GM21526 (cell line): ENCODE results near the gene JARID2.

ENCODE experiments used
- ATAC-seq: cut with Tn5 transposase; IDR thresholded peaks from one replicate; pipeline ENCODE4 v1.9.1; 2021; ENCODE audit warnings: moderate library complexity; ENCODE audit not compliant: unreplicated experiment, low FRiP score

The JARID2 gene

DNA sequence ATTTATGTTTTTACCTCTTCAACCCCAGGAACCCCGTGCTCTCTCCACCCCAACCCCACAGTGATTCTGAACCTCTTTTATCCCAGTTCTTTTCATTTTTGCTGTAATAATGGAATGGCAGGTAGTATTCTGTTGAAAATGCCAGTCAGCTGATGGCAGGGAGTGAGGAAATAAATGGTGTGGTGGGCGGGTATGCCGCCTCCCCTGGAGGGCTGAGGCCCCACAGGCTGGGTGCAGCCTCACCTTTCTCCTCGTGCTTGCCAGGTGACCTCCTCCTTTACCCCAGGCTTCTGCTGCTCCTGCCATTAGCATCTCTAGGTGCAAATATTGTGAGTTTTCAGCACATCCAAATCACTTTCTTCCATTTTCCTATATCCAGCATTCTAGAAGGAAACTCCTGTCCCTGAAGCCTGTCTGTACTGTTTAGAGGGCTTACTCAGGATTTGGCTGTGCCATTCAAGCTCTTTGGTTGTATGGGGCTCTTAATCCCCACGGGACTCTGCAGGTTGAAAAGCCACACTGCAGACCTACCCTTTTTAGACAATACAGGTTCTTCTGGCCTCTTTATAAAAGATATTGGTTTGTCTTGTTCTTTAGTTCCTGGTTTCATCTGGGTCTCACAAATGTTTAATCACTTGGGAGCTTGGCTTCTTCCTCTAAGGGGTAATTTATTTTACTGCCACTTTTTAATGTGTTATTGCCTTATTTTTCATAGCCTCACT is 201.8 kb downstream of the JARID2 start:
- no peak for ATAC-seq

DNA sequence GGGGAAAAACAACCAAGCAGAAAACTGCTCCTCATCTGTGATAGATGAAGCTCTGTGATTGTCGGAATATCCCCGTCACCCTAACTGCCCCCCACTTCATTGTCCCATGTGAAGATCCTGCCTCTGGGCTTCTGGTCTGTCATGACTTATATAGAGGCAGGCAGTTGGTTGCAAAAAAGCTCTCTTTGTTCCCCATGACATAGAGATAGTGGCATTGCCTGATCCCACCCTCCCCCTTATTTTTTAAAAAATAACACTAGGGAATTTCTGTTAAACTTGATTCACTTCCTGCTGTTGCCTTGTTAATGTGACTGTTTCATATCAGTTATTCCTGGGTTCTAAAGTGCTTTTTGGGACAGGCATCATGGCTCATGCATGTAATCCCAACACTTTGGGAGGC is 203.1 kb downstream of the JARID2 start:
- no peak for ATAC-seq

- ATAC-seq, result no peak
Observed at GRCh38 chr6:15451738-15452137, 205.9 kb downstream of the JARID2 start.

GRCh38 chr6:15452182-15452941 is 206.5 kb downstream of the JARID2 start:
- no peak for ATAC-seq

DNA sequence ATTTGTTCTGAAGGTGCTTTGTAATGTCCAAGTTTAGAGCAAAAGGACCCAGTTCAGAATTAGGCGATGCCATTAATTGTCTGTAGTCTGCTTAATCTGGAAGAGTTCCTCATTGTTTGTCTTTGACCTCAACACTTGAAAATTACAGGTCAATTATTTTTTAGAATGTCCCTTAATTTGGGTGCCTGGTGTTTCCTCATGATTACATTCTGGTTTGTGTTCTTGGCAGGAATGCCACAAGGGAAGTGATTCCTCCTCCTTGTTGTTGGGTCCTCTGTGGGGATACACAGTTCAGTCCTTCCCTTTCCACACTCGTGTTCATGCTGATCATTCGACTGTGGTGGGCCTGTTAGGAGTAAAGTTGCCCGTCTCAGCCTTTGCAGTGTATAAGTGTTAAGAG is 207.3 kb downstream of the JARID2 start:
- no peak for ATAC-seq

- ATAC-seq, result no peak
Observed at GRCh38 chr6:15453622-15454021, 207.8 kb downstream of the JARID2 start.

GRCh38 chr6:15456422-15456821 is 210.6 kb downstream of the JARID2 start:
- no peak for ATAC-seq

GRCh38 chr6:15457121-15457650 is 211.3 kb downstream of the JARID2 start:
- ATAC-seq, result no peak

- no peak for ATAC-seq
Observed at GRCh38 chr6:15458021-15458459, 212.2 kb downstream of the JARID2 start.

DNA sequence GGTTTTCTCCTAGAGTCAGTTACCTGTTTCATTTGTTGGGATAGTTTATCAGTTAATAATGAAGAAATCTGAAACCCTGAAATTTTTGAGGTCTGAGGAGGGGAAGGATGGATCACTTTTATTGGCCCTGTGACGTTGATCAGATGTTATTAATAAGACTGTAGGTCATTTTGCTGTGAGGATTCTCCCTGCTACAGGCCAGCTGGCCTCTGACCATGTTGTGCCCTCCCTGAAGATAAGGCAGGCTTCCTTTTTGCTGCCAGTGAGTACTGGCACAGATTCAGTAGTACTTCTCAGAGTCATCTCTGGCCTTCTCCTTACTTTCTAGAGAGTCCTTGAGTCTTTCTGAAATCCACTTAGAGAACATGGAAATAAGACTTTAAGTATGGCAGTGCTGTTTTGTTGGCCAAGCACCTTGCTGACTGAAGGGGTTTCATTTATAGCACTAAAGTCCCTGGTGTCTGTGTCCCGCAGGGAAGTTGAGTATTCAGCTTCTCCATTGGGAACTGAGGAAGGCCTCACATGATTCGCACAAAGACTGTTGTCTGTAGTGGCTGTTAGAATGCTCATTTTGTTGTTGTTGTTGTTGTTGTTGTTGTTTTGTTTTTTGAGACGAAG is 214.3 kb downstream of the JARID2 start:
- ATAC-seq, result no peak

DNA sequence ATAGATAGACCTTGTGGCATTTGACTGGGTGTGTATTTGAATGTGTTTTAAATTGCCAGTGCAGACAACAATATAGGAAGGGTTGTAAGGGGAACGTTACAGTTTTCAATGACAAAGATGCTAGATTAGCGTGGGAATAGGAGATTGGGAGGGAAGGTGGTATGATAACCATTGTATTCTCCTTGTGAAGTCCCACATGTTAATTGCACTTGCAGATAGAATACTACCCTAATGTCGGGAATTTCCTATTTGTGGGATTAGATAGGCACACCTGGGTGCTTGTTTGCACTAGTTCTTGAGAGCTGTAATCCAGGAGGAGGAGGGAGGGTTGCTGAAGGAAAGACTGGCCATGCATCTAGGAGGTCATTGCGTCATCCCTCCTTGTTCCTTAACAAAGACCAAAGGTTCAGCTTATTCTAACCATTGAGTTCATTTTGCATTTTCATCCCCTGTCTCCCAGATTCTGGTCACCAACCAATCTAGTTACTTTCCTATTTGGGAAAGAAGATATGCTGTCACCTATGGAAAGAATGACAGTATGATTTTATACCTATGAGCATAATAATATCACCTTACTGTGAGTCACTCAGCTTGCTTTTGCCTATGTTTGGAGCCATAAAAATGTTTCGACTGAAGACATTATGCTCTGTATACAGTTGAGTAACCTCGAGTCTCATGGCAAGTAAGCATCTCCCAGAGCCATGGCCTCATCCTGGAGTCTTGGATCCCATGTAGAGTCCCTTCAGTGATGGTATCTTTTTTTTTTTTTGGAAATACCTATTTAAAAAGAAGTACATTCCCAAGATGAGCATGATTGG is 215.5 kb downstream of the JARID2 start:
- ATAC-seq, result no peak

DNA sequence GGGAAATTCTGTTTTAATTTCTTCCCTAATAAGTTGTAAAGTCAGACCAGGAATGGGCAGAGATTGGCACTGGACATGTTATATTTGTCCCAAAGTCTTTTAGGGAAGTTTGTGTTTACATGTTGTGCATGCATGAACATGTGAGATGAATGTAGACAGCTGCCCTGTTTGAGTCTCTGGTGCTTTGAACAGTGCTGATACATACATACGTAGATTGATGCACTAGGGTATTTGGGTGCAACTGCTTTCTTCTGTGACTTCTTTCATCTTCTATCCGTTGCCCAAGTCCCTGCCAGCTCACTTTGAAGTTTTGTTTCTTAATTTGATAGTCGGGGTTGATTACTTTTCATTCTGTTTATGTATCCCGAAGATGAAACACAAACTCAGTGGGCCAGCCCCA is 216.4 kb downstream of the JARID2 start:
- no peak for ATAC-seq

- no peak for ATAC-seq
Observed at GRCh38 chr6:15462717-15463525, 217.1 kb downstream of the JARID2 start.

- no peak for ATAC-seq
Observed at GRCh38 chr6:15464211-15464725, 218.4 kb downstream of the JARID2 start.

DNA sequence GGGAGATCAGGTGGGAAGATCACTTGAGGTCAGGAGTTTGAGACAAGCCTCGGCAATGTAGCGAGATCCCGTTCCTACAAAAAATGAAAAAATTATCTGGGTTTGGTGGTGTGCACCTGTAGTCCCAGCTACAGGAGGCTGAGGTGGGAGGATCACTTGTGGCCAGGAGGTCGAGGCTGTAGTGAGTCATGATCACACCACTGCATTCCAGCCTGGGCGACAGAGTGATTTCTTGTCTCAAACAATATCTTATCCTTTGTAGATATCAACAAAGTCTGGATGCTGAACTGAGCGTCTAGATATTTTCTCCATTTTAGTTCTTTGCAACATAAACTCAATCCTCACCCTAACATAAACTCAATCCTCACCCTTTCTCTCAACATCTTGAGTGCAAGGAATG is 219.3 kb downstream of the JARID2 start:
- ATAC-seq, result no peak

GRCh38 chr6:15470746-15471145 is 224.9 kb downstream of the JARID2 start:
- no peak for ATAC-seq

- ATAC-seq, result no peak
Observed at GRCh38 chr6:15472621-15473020, 226.8 kb downstream of the JARID2 start.

- ATAC-seq, result no peak
Observed at GRCh38 chr6:15473174-15473573, 227.3 kb downstream of the JARID2 start.

DNA sequence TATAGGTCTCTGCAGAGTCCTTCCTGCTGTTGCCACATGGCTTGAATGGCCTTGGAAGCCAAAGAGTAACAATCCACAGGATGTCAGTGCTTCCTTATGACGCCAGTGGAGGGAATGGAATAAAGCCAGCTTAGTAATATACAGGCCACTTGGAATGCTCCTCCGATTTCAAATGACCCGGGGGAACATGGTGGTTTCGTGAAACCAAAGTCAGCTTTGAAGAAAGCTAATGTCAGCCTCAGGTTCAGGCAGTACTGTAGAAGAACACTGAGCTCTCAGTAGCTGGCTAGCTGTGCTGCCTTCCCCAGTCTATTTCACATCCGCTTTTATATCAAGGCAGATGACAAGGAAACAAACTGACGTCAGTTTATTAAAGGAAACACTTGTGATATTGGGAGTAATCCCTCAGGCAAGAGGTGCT is 227.9 kb downstream of the JARID2 start:
- ATAC-seq, result no peak
